Hepatocyte (in vitro differentiated cells): ENCODE measurements around the gene NRARP. TPM values are rescaled to one million over a fixed set of nuclear protein-coding genes. Genes with fewer than 3 reads are reported as not detected.

Experiments
- DNase-seq: peaks from one replicate; pipeline ENCODE4 v3.0.0-alpha.2; 2016; ENCODE audit warnings: low spot score
- H2AFZ ChIP-seq: fragments of 200-600 bp; sonication (generic); 2 replicates; pipeline ENCODE4 v1.6.0; 2016; ENCODE audit warnings: antibody characterized with exemption, mild to moderate bottlenecking
- H3K27ac ChIP-seq: fragments of 200-600 bp; sonication (generic); 2 replicates; pipeline ENCODE4 v1.5.1; 2016; ENCODE audit warnings: mild to moderate bottlenecking
- H3K27me3 ChIP-seq: fragments of 200-600 bp; sonication (generic); 2 replicates; pipeline ENCODE4 v1.6.1; 2016
- H3K36me3 ChIP-seq: fragments of 200-600 bp; sonication (generic); replicated peaks from 2 replicates; pipeline ENCODE4 v1.5.1; 2016; ENCODE audit warnings: low read depth; ENCODE audit not compliant: insufficient read depth
- H3K4me1 ChIP-seq: fragments of 200-600 bp; sonication (generic); 2 replicates; pipeline ENCODE4 v1.5.1; 2016; ENCODE audit warnings: mild to moderate bottlenecking, moderate library complexity; ENCODE audit not compliant: insufficient read depth
- H3K4me2 ChIP-seq: fragments of 200-600 bp; sonication (generic); 2 replicates; pipeline ENCODE4 v1.6.0; 2016
- H3K4me3 ChIP-seq: fragments of 200-600 bp; sonication (generic); 2 replicates; pipeline ENCODE4 v1.5.1; 2016; ENCODE audit warnings: mild to moderate bottlenecking
- H3K79me2 ChIP-seq: fragments of 200-600 bp; sonication (generic); 2 replicates; pipeline ENCODE4 v1.6.0; 2017; ENCODE audit warnings: mild to moderate bottlenecking
- H3K9me2 ChIP-seq: fragments of 200-600 bp; sonication (generic); replicated peaks from 2 replicates; pipeline ENCODE4 v1.6.0; 2017; ENCODE audit warnings: mild to moderate bottlenecking; ENCODE audit not compliant: insufficient read depth
- H3K9me3 ChIP-seq: fragments of 200-600 bp; sonication (generic); 2 replicates; pipeline ENCODE4 v1.5.1; 2016; ENCODE audit warnings: low read depth, mild to moderate bottlenecking
- H4K20me1 ChIP-seq: fragments of 200-600 bp; sonication (generic); 2 replicates; pipeline ENCODE4 v1.6.0; 2016; ENCODE audit warnings: mild to moderate bottlenecking; ENCODE audit not compliant: insufficient read depth, poor library complexity, severe bottlenecking
- EZH2 ChIP-seq: fragments of 200-600 bp; sonication (generic); IDR thresholded peaks from 2 replicates; pipeline ENCODE4 v1.6.1; 2016; ENCODE audit warnings: antibody characterized with exemption, mild to moderate bottlenecking, borderline replicate concordance
- EZH2phosphoT487 ChIP-seq: fragments of 200-600 bp; sonication (generic); IDR thresholded peaks from one replicate; pipeline ENCODE4 v1.6.1; 2018; ENCODE audit warnings: antibody characterized with exemption, mild to moderate bottlenecking, low read depth, moderate library complexity; ENCODE audit not compliant: unreplicated experiment, severe bottlenecking
- WGBS: methylation state at CpG from one replicate; pipeline ENCODE4 v1.1.6; 2016; ENCODE audit warnings: low lambda C conversion rate; ENCODE audit errors: missing lambda C conversion rate; 5-methylcytosine and 5-hydroxymethylcytosine counted together
- polyA plus RNA-seq: library from polyadenylated mRNA; unstranded; fragments of >200 nt; fragmentation: Nextera tagmentation; extraction: Ambion mirVana; gene quantifications from 2 replicates; pipeline ENCODE4 v1.2.1, GENCODE V29; 2016
- total RNA-seq: library from RNA; depleted of rRNA; stranded (reverse); fragments of >200 nt; gene quantifications from 2 replicates; pipeline ENCODE4 v1.2.3, GENCODE V29; 2014
- TF ChIP-seq, protein P1 (sequence below): fragments of 200-600 bp; sonication (generic); IDR thresholded peaks from 2 replicates; pipeline ENCODE4 v1.5.1; 2016; ENCODE audit warnings: antibody characterized with exemption, mild to moderate bottlenecking; ENCODE audit not compliant: poor library complexity

The NRARP gene
- total and polyA plus RNA-seq, 2 experiments from 2014 or later, result 5.3 to 18.7 TPM

DNA sequence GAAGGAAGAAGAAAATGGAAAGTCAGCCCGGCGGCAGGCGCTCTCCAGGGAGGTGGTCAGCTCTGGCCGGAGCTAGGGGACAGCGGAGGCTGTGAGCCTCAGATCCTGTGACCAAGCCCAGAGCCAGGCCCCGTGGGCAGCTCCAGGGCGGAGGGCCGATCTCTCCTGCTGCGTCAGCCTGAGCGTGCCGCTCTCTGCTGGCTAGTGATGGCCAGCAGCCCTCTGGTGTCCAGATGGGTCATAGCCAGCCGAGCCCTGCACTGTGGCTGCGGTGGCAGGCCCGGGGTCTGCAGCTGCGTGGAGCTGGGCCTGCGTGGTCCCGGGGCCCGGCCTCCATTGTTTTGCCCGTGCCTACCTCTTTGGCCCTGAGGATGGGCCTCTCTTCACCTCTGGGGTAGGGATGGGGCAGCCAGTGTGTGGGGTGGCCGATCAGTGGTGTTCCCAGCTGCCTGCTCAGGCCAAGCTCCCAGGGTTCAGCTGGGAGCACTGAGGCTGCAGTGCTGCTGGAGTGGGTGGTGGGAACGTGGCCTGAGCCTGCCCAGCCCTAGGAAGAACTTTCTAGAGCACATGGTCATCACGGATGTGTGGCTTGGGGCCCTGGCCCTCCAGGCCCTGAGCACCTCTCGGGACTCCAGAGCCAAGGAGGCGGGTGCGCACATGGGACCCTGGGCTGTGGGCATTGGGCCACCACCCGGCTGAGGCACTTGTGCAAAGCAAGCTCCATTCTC lies 17.1 kb upstream of the NRARP start:
- H3K79me2 ChIP-seq, result no peaks in the 10 kb centered on the region
- no peak overlapping the region for H3K4me2 ChIP-seq
- TF ChIP-seq EZH2, result no peak
- TF ChIP-seq EZH2phosphoT487, result no peak
- TF ChIP-seq, protein P1, sequence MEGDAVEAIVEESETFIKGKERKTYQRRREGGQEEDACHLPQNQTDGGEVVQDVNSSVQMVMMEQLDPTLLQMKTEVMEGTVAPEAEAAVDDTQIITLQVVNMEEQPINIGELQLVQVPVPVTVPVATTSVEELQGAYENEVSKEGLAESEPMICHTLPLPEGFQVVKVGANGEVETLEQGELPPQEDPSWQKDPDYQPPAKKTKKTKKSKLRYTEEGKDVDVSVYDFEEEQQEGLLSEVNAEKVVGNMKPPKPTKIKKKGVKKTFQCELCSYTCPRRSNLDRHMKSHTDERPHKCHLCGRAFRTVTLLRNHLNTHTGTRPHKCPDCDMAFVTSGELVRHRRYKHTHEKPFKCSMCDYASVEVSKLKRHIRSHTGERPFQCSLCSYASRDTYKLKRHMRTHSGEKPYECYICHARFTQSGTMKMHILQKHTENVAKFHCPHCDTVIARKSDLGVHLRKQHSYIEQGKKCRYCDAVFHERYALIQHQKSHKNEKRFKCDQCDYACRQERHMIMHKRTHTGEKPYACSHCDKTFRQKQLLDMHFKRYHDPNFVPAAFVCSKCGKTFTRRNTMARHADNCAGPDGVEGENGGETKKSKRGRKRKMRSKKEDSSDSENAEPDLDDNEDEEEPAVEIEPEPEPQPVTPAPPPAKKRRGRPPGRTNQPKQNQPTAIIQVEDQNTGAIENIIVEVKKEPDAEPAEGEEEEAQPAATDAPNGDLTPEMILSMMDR, result no peak
- no peak overlapping the region for H3K27ac ChIP-seq
- no peak overlapping the region for H2AFZ ChIP-seq
- no peaks in the 10 kb centered on the region for H4K20me1 ChIP-seq
- no peaks in the 10 kb centered on the region for H3K27me3 ChIP-seq
- 78% methylated on average over 26 of the region's 26 CpGs for WGBS
- H3K4me1 ChIP-seq, result peaks cover 25% of the 10 kb centered on the region
- no peaks in the 10 kb centered on the region for H3K9me3 ChIP-seq
- DNase-seq, result peak; percentile 20
- no peaks in the 10 kb centered on the region for H3K36me3 ChIP-seq
- no peak overlapping the region for H3K4me3 ChIP-seq
- no peaks in the 10 kb centered on the region for H3K9me2 ChIP-seq

DNA sequence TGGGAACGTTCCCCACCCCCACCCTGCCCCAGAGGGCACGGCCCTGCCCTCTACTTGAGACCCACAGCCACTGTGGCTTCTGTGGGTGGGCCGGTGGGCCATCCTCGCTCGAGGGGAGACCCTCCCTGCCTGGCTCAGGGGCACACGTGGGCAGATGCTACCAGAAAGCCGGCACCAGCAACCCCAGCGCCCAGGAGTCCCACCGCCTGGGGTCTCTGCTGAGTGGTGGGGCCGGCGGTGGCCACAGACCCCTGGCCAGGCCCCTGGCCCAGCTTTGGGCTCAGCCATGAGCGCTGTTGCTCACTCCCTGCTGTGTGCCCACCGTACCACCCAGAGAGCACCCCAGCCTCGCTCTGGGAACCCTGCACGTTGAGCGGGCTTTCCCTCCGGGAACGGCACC lies 16.5 kb upstream of the NRARP start:
- Histone ChIP-seq H3K4me3 (no peak overlapping the region), H3K79me2 (no peaks in the 10 kb centered on the region), H3K27me3 (no peaks in the 10 kb centered on the region), H3K4me1 (peaks cover 31% of the 10 kb centered on the region), H2AFZ (no peak overlapping the region), H3K27ac (no peak overlapping the region), H4K20me1 (no peaks in the 10 kb centered on the region), H3K4me2 (no peak overlapping the region), H3K9me3 (no peaks in the 10 kb centered on the region), H3K36me3 (no peaks in the 10 kb centered on the region), H3K9me2 (no peaks in the 10 kb centered on the region)
- TF ChIP-seq EZH2phosphoT487 (no peak), EZH2 (no peak)
- TF ChIP-seq, protein P1, result no peak
- no peak for DNase-seq
- WGBS, result 94% methylated on average over 16 of the region's 18 CpGs

DNA sequence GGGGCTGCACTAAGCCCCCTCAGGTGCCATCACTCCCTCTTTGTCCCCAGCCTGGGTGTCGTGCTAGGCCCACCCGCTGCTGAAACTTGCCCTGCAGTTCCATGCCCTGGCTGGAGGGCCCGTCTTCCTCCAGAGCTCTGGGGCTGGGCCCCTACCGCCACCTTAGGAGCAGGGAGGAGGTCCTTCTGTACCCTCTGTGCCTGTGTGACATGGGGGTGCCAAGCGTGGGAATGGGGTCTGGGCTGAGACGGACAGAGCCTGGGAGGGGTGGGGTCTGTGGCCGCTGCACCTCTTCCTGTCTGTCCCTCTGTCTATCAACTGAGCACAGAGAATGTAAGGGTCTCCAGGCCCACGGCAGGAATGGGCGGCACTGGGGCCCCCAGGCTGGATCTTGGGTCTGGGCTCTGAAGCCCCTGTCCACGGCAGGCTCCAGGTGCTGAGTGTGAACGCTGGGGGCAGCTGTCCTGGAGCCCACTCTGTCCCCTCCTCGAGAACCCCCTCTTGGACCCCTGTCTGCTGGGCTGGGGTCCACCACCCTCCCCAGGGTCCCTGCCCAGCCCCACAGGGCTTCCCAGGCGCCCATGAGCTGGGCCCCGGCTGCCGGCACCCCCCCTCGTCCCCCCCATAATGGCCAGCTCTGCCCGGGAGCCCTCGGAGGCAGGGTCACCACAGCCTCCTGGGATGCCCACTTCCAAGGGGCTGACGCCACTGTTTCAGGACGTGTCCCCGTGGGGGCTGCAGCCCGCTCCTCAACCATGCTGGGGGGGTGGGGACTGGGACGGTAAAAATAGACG lies 15.8 kb upstream of the NRARP start:
- Histone ChIP-seq H3K79me2 (no peaks in the 10 kb centered on the region), H3K27me3 (no peaks in the 10 kb centered on the region), H4K20me1 (no peaks in the 10 kb centered on the region), H3K4me2 (no peak overlapping the region), H3K9me3 (no peaks in the 10 kb centered on the region), H3K4me3 (no peak overlapping the region), H3K36me3 (no peaks in the 10 kb centered on the region), H3K27ac (no peak overlapping the region), H3K4me1 (peaks cover 37% of the 10 kb centered on the region), H2AFZ (no peak overlapping the region), H3K9me2 (no peaks in the 10 kb centered on the region)
- no peak for DNase-seq
- 90% methylated on average over 19 of the region's 24 CpGs for WGBS
- no peak for TF ChIP-seq EZH2phosphoT487
- TF ChIP-seq, protein P1, result no peak
- no peak for TF ChIP-seq EZH2
